ENCODE measurements around the gene ZMYND8.

The ZMYND8 gene

GRCh38 chr20:47238780-47239718 is 117.5 kb downstream of the ZMYND8 start (continued):
- TF ChIP-seq ZNF10 (tag by site-specific recombination; IDR thresholded peaks at IDR 0.05): no peak

DNA sequence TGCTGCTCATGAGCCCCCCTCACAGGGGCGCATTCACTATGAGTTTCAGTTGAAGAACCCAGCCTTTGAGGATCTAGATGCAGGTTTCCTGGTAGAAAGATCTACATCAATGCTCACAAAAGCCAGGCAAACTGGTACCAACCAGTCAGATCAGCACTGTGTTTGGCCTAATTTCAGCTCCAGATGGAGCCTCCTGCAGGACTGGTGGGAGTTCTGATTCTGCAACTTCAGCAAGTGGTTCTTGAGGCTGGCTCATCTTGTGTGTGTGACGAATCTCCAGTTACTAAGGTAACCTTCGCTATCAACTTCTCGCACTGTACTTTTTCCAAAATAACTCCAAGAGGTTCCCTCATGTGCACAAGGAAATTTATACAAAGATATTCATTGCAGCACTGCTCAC is 118.8 kb downstream of the ZMYND8 start:
- H3K9me3 ChIP-seq (ENCODE audit: control insufficient read depth, insufficient read depth, low read depth, low read length): no peaks in the 10 kb centered on the region
- H3K4me1 ChIP-seq (ENCODE audit: control insufficient read depth, insufficient read depth, low read length): peaks cover 1% of the 10 kb centered on the region; the same call in 1 of the 2 replicates
- TF ChIP-seq ZBTB1 (tag by site-specific recombination; IDR thresholded peaks at IDR 0.05): no peak
- ChIA-PET POLR2A (no interaction called here), CTCF (no interaction called here)
- no peak overlapping the region for H3K4me3 ChIP-seq (ENCODE audit: low read depth, low read length)
- H3K36me3 ChIP-seq (ENCODE audit: control insufficient read depth in 2 of 2, insufficient read depth in 1 of 2, low read length in 2 of 2): peaks cover 5 to 69% of the 10 kb centered on the region in 2 experiments
- no peak overlapping the region for H3K27ac ChIP-seq (ENCODE audit: extremely low read depth, low read depth, low read length)

- H3K4me3 ChIP-seq (ENCODE audit: low read depth, low read length): no peak overlapping the region
- peaks cover 5 to 66% of the 10 kb centered on the region in 2 experiments for H3K36me3 ChIP-seq (ENCODE audit: control insufficient read depth in 2 of 2, insufficient read depth in 1 of 2, low read length in 2 of 2)
- no peak overlapping the region for H3K27ac ChIP-seq (ENCODE audit: extremely low read depth, low read depth, low read length)
- ChIA-PET CTCF (interaction anchor here (1.0 kb wide), 1 partner anchor 9 kb away, joined by 4 read pairs; no protein-coding TSS in a partner anchor), POLR2A (interaction anchor here (0.5 to 0.7 kb wide), 2 partner anchors 140 to 872 kb away, joined by 4 to 5 read pairs; no protein-coding TSS in a partner anchor)
- H3K9me3 ChIP-seq (ENCODE audit: control insufficient read depth, insufficient read depth, low read depth, low read length): no peaks in the 10 kb centered on the region
- TF ChIP-seq ATF2 (tag by site-specific recombination; IDR thresholded peaks at IDR 0.05; ENCODE audit: low read depth) (no peak), KLF9 (tag by site-specific recombination; IDR thresholded peaks at IDR 0.05; ENCODE audit: low read depth) (no peak), WT1 (tag by site-specific recombination; IDR thresholded peaks at IDR 0.05) (no peak), RBAK (tag by site-specific recombination; IDR thresholded peaks at IDR 0.05) (no peak), PRDM1 (tag by site-specific recombination; IDR thresholded peaks at IDR 0.05) (no peak), TRIM28 (IDR thresholded peaks at IDR 0.05; ENCODE audit: borderline replicate concordance, low read length) (no peak), ZNF174 (tag by site-specific recombination; IDR thresholded peaks at IDR 0.05) (no peak), ZNF221 (tag by site-specific recombination; IDR thresholded peaks at IDR 0.05; ENCODE audit: borderline replicate concordance) (no peak), ZFHX2 (tag by site-specific recombination; conservative IDR thresholded peaks at IDR 0.05) (no peak), ZFP41 (tag by site-specific recombination; IDR thresholded peaks at IDR 0.05; ENCODE audit: borderline replicate concordance) (no peak)
- TF ChIP-seq, protein P1, sequence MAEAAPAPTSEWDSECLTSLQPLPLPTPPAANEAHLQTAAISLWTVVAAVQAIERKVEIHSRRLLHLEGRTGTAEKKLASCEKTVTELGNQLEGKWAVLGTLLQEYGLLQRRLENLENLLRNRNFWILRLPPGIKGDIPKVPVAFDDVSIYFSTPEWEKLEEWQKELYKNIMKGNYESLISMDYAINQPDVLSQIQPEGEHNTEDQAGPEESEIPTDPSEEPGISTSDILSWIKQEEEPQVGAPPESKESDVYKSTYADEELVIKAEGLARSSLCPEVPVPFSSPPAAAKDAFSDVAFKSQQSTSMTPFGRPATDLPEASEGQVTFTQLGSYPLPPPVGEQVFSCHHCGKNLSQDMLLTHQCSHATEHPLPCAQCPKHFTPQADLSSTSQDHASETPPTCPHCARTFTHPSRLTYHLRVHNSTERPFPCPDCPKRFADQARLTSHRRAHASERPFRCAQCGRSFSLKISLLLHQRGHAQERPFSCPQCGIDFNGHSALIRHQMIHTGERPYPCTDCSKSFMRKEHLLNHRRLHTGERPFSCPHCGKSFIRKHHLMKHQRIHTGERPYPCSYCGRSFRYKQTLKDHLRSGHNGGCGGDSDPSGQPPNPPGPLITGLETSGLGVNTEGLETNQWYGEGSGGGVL (tag by site-specific recombination; IDR thresholded peaks at IDR 0.05): no peak
- H3K4me1 ChIP-seq (ENCODE audit: control insufficient read depth, insufficient read depth, low read length): no peaks in the 10 kb centered on the region
These were observed 119.9 kb downstream of the ZMYND8 start for GRCh38 chr20:47236639-47236900.

GRCh38 chr20:47235853-47236638 is 120.5 kb downstream of the ZMYND8 start:
- Histone ChIP-seq H3K27ac (ENCODE audit: extremely low read depth, low read depth, low read length) (no peak overlapping the region), H3K36me3 (ENCODE audit: control insufficient read depth in 2 of 2, insufficient read depth in 1 of 2, low read length in 2 of 2) (peaks cover 5 to 64% of the 10 kb centered on the region in 2 experiments), H3K4me3 (ENCODE audit: low read depth, low read length) (no peak overlapping the region), H3K4me1 (ENCODE audit: control insufficient read depth, insufficient read depth, low read length) (no peaks in the 10 kb centered on the region), H3K9me3 (ENCODE audit: control insufficient read depth, insufficient read depth, low read depth, low read length) (no peaks in the 10 kb centered on the region)
- ChIA-PET POLR2A (interaction anchor here (0.5 kb wide), 1 partner anchor 140 kb away, joined by 4 read pairs; no protein-coding TSS in a partner anchor), CTCF (interaction anchor here (1.0 to 3.3 kb wide), 2 partner anchors 9 to 148 kb away, joined by 4 to 13 read pairs; no protein-coding TSS in a partner anchor)
- TF ChIP-seq ZNF426 (tag by site-specific recombination; IDR thresholded peaks at IDR 0.05) (no peak), MZF1 (tag by site-specific recombination; IDR thresholded peaks at IDR 0.05; ENCODE audit: borderline replicate concordance) (no peak), ZNF701 (tag by site-specific recombination; IDR thresholded peaks at IDR 0.05) (no peak)

Data from HEK293 (cell line).